Chondrocyte (in vitro differentiated cells): ENCODE data around the gene CLHC1. TPM values are rescaled to one million over a fixed set of nuclear protein-coding genes. Genes with fewer than 3 reads are reported as not detected.

ENCODE experiments used
- DNase-seq: peaks from one replicate; pipeline ENCODE4 v3.0.0; 2021; ENCODE audit warnings: mixed read lengths, low spot score
- H3K27ac Mint-ChIP-seq: one replicate; pipeline ENCODE4 v1.8.0; 2021; ENCODE audit warnings: mild to moderate bottlenecking, moderate library complexity, mixed read lengths; ENCODE audit not compliant: unreplicated experiment
- H3K27me3 Mint-ChIP-seq: 2 replicates; pipeline ENCODE4 v1.8.0; 2021; ENCODE audit warnings: low read depth, mixed read lengths
- H3K36me3 Mint-ChIP-seq: 2 replicates; pipeline ENCODE4 v1.8.0; 2021; ENCODE audit warnings: low read depth, mixed read lengths
- H3K4me1 Mint-ChIP-seq: 2 replicates; pipeline ENCODE4 v1.8.0; 2021; ENCODE audit warnings: low read depth, mild to moderate bottlenecking, mixed read lengths
- H3K4me3 Mint-ChIP-seq: one replicate; pipeline ENCODE4 v1.8.0; 2021; ENCODE audit warnings: mild to moderate bottlenecking, moderate library complexity, mixed read lengths; ENCODE audit not compliant: unreplicated experiment
- H3K9me3 Mint-ChIP-seq: 2 replicates; pipeline ENCODE4 v1.8.0; 2021; ENCODE audit warnings: low read depth, mixed read lengths
- CTCF ChIP-seq: fragments of 200-600 bp; sonication (generic); IDR thresholded peaks from 2 replicates; pipeline ENCODE4 v1.5.0; 2021; ENCODE audit warnings: antibody characterized with exemption, mild to moderate bottlenecking, moderate library complexity
- total RNA-seq: library from RNA; stranded (reverse); gene quantifications from 3 replicates; pipeline ENCODE4 v1.2.1, GENCODE V29; 2021

CLHC1 gene
- total RNA-seq, 1 donor from 2014 or later: 16.5 TPM

GRCh38 chr2:55138014-55138881, 93.8 kb downstream of the CLHC1 start:
- Mint-ChIP-seq H3K4me3 (no peak overlapping the region), H3K4me1 (peaks cover 22% of the 10 kb centered on the region), H3K27ac (no peak overlapping the region), H3K27me3 (no peaks in the 10 kb centered on the region), H3K36me3 (peaks cover 2% of the 10 kb centered on the region), H3K9me3 (no peaks in the 10 kb centered on the region)
- DNase-seq: no peak
- no peak for TF ChIP-seq CTCF

- no peak for TF ChIP-seq CTCF
- Mint-ChIP-seq H3K27me3 (no peaks in the 10 kb centered on the region), H3K9me3 (no peaks in the 10 kb centered on the region), H3K27ac (no peak overlapping the region), H3K36me3 (peaks cover 2% of the 10 kb centered on the region), H3K4me1 (peaks cover 17% of the 10 kb centered on the region), H3K4me3 (no peak overlapping the region)
- no peak for DNase-seq
Measured at GRCh38 chr2:55137024-55137958, 94.8 kb downstream of the CLHC1 start.

GRCh38 chr2:55136138-55136541, 96.0 kb downstream of the CLHC1 start:
- no peak for TF ChIP-seq CTCF
- no peaks in the 10 kb centered on the region for H3K27me3 Mint-ChIP-seq
- H3K9me3 Mint-ChIP-seq: no peaks in the 10 kb centered on the region
- H3K36me3 Mint-ChIP-seq: peaks cover 2% of the 10 kb centered on the region
- DNase-seq: no peak
- H3K4me1 Mint-ChIP-seq: peaks cover 12% of the 10 kb centered on the region
- no peak overlapping the region for H3K4me3 Mint-ChIP-seq
- H3K27ac Mint-ChIP-seq: no peak overlapping the region

GRCh38 chr2:55135491-55135890, 96.6 kb downstream of the CLHC1 start:
- H3K4me3 Mint-ChIP-seq: no peak overlapping the region
- peaks cover 2% of the 10 kb centered on the region for H3K36me3 Mint-ChIP-seq
- H3K27ac Mint-ChIP-seq: no peak overlapping the region
- no peak for TF ChIP-seq CTCF
- DNase-seq: no peak
- peaks cover 12% of the 10 kb centered on the region for H3K4me1 Mint-ChIP-seq
- no peaks in the 10 kb centered on the region for H3K27me3 Mint-ChIP-seq
- H3K9me3 Mint-ChIP-seq: no peaks in the 10 kb centered on the region

GRCh38 chr2:55134316-55134706, 97.8 kb downstream of the CLHC1 start:
- DNase-seq: no peak
- Mint-ChIP-seq H3K27ac (no peak overlapping the region), H3K4me1 (peaks cover 12% of the 10 kb centered on the region), H3K4me3 (no peak overlapping the region), H3K27me3 (no peaks in the 10 kb centered on the region), H3K36me3 (peaks cover 1% of the 10 kb centered on the region), H3K9me3 (no peaks in the 10 kb centered on the region)
- TF ChIP-seq CTCF: no peak
